ENCODE measurements around the gene SP9.

Gene SP9

GRCh38 chr2:174333372-174334277 is 1.1 kb upstream of the SP9 start:
- no peak for DNase-seq

GRCh38 chr2:174334278-174334715 is 457 bp upstream of the SP9 start:
- no peak for DNase-seq

- DNase-seq, result no peak
Measured at GRCh38 chr2:174335254-174335987, 667 bp downstream of the SP9 start.

DNA sequence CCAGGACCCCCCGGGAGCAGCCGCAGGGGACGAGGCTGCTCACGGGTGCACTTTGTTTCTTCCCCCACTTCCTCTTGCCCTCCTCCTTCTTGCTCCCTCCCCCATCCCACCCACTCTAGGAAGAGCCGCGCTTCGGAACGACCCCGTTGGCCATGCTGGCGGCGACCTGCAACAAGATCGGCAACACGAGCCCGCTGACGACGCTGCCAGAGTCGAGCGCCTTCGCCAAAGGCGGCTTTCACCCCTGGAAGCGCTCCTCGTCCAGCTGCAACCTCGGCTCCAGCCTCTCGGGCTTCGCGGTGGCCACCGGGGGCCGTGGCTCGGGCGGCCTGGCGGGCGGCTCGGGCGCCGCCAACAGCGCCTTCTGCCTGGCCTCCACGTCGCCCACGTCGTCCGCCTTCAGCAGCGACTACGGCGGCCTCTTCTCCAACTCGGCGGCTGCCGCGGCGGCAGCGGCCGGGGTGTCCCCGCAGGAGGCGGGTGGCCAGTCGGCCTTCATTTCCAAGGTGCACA is 1.3 kb downstream of the SP9 start:
- DNase-seq, result peak in 1 of 2 experiments; percentile 75

GRCh38 chr2:174336501-174337336 is 2.0 kb downstream of the SP9 start:
- peak; percentile 83 to 93 for DNase-seq

DNA sequence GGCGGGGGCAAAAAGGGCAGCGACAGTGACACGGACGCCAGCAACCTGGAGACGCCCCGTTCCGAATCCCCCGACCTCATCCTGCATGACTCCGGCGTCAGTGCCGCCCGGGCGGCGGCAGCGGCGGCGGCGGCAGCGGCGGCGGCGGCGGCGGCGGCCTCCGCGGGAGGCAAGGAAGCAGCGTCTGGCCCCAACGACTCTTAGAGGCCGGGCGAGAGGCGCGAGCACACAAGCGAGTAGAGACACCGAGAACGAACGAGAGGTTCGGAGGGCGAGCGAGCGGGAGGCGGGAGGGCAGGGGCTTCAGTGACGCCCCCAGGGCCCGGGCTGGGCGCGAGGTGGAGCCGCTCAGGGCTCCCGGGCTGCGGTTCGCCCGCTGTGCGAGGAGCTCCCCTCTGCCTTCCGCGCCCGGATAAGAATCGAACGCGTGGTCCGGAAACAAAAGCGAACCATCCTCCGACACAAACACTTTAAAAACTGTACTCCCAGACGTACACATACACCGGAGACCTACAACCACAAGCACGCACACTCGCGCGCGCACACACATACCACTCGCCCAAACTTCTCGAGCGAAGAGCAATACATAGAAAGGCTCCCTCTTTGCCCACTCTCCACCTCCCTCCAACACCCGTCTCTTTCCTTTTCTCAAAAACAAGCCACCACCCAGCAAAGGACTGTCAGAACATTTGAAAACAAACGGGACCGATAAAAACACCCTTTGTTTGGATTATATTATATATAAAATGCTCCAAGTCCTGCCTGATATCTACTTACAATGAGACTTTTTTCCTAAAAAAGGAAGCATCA is 2.8 kb downstream of the SP9 start:
- peak; percentile 43 to 69 for DNase-seq

GRCh38 chr2:174338147-174338605 is 3.4 kb downstream of the SP9 start:
- no peak for DNase-seq

DNA sequence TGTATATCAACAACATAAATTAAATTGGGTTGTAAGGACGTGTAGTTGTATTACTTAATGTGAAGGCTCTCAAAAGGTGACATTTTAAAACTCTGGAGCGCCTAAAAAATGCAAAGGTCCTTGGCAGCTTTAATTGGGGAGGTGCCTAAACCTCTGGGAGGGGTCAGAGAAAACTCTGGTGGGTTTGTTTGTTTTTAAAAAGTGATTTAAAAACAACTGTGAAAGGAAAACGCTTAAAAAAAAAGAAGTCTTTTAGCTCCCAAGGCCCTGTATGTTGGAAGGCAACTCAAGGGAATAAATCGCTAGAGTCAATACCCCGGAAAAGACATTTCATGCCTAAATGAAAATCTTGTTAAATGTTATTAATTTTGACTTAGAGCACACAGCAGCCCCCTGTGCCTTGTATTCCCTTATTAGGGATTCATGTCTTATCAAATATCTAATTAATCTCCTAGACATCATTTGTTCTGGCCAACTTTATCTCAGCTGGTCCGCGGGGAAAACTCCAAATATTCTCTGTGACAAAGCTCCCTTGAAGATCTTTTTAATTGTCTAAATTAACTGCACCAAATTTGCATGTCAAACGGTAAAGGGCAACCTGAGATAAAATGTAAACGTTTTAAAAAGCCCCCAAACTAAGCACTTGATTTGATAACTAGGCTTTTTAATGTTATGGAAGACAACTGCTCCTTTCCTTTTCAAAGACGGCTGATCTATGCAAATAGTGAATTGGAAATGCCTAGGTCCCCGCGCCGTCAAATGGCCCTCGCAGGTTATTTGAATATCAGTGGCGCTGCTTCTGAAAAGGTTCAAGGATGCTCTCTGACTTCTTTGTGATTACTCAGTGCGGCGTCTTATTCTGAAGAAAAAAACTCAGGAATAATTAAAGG is 4.2 kb downstream of the SP9 start:
- no peak for DNase-seq

DNA sequence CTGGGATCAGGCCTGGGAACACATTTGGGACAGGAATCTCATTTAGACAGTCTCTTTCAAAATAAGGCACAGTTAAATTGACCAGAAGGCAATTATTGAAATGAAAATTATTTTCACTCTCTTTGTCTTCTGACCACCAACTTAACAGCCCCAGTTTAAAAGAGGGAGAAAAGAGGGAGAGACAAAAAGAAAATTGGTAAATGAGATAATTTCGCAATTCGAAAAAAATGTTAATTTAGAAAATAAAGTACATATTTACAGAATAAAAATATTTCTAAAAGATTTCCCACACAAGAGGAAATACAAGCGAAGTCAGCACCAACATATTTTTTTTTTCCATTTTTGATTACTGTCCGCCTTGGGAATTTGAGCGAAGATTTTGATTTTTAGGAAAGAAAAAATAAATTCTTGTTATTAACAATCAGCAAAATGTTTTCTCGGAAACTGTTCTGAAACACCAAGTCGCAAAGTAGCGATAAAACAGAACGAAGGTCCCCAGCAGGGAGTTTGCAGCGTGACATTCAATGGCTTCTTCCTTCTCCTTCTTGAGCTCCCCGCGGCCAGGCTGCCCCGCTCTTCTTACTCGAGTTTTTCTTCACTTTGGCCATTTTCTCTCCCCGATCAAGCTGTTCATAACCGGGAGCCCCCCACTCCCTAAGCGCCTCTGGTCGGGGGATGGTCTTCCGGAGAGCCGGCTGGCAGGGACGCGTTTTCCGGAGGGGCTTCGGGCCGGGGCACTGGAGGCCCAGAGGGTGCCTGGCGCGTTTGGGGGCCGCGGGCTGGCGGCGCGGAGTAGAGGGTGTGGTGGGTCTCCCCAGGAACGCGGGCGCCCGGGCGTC is 5.0 kb downstream of the SP9 start:
- DNase-seq, result no peak

DNA sequence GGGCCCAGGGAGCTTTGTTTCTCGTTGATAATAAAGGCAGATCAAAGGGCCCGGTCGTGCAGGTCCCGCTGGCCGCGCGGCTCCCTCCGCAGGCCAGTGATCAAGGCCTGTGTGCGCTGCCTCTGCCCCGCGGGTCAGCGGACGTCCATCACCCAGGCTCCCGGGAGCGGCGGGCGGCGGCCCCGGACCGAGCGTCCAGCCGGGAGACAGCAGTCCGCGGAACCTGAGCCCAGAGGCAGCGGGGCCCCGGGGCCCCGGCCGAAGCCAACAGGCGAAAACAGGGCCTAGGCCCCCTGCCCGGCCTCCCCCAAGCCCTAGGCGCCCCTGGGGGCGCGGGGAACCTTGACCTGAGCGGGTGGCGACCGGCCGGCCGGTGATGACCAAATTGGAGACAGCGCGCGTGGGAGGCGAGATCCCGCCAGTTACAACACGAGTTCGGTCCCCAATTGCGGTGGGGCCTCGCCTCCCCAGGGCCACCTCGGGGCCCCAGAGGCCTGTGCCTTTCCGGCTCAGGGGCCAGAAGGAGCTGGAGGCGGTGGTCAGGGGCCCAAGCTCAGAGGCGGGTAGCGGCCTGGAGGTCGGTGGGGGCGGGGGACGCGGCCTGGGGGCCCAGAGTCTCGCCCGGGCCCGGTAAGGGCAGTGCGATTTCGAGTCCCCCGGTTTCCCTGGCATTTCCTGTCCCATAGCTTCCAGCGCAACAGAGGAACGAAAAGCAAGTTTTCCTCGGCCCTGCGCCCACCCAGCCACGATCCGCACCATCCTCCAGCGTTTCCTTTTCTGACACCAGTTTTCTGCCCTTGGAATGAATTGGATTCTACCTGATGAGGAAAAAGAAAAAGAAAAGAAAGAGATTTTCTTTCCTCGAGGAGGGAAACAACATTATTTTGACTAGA is 5.9 kb downstream of the SP9 start:
- no peak for DNase-seq

GRCh38 chr2:174341293-174341994 is 6.7 kb downstream of the SP9 start:
- peak; percentile 64 to 85 for DNase-seq

- no peak for DNase-seq
Measured at GRCh38 chr2:174341995-174342685, 7.4 kb downstream of the SP9 start.

GRCh38 chr2:174342686-174343342 is 8.1 kb downstream of the SP9 start:
- peak; percentile 25 to 53 for DNase-seq

DNA sequence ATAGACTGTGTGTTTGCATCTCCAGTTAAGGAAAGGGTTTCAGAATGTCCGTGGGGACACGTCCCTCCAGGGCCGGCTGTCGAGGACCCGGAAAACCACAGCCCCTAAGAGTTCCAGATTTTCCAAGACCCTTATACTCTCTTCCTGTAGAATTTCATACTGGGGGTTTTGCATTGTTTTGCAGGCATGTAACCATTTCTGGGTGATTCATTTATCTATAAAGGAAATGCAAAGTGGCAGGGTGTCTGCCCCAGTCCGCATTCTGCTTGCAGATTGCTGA is 8.5 kb downstream of the SP9 start:
- no peak for DNase-seq

DNA sequence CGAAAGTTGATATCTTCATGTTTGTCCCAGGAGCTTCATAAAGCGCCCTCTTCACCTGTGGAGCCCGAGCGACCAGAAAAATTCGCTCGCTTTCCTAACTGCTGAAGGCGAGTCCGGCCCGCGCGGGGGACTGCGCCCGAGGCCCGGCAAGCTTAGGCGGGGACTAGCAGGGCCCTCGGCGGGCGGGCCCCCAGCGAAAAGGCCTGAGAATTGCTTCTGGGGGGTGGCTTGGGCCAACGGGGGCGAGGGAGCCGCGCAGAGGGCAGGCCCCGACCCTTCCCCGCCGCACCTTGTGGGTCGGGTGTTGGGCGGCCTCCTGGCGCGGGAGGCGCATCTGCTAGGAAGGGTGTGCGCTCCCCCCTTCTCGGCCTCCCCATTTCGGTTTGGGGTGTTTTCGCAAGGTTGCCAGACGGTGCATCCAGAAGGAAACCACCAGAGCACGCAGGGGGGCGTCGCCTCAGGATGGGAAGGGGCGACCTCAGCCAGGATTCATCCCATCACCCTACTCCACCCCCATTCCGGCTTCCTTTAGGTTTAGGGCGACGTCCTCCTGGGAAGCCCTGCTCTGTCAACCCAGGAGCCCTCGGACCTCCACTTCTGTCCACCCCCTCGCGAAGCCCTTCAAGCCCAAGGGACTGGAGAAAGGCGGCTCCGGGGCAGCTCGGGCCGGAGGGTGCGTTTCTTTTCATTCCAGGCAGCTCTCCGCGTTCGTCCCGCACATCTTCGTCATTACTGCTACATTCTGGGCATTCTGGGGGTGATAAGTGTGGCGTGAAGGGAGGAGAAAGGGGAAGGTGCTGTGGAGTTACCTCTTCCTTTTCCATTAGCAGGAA is 9.1 kb downstream of the SP9 start:
- no peak for DNase-seq
